EL (cell line): Measurements from ENCODE around the gene STAB1.
"Not testable (repeated sequence)": the region's sequence is repeated elsewhere in the genome, so short reads cannot be mapped to it uniquely, and the experiment has no call there.

Experiments used
- DNase-seq: peaks from one replicate; pipeline ENCODE4 v3.0.0-alpha.2; 2016

STAB1 gene

DNA sequence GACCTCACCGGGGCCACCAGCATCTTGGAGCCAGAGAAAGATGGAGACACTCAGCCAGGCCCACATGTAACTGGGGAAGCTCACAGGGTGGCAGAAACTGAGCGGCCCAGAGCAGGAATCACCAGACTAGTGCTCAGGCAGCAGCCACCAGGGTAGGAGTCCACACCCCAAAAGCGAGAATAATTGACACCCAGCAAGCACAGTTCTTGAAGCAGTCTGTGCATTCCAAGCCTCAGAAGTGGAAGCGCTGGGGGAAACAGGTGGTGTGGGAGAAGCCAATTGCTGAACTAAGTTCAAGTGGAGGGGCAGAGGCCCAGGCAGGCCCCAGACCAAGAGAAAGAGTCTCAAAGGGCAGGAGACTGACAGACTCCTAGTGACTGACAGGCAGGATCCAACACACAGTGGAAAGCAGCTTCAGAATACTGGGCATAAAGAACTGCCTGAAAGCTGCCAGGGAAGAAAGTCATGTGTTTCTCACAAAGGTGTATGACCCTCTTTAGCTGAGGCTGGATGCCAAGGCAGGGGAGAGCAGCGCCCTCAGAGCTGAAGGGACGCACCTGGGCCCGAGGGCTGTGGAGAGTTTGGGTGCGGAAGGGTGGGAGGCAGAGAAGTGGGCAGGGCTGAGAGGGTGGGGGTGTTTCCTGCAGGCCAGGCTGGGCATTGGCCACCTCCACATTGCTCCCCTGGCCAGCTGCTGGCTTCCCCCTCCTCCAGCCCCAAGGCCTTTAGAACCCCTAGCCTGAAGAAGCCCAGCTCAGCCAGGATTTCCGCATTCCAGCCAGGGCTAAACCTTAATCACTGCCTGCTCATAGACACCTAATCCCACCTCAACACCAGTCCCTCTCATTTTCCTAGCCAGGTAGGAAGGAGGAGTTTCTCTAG lies 30.8 kb downstream of the STAB1 start:
- DNase-seq, result no peak

- not testable (repeated sequence) for DNase-seq
Observed at GRCh38 chr3:52526671-52527038, 31.5 kb downstream of the STAB1 start.

GRCh38 chr3:52527039-52527731 lies 32.0 kb downstream of the STAB1 start:
- DNase-seq, result peak; percentile 40

GRCh38 chr3:52527732-52528585 lies 32.8 kb downstream of the STAB1 start:
- DNase-seq, result no peak

DNA sequence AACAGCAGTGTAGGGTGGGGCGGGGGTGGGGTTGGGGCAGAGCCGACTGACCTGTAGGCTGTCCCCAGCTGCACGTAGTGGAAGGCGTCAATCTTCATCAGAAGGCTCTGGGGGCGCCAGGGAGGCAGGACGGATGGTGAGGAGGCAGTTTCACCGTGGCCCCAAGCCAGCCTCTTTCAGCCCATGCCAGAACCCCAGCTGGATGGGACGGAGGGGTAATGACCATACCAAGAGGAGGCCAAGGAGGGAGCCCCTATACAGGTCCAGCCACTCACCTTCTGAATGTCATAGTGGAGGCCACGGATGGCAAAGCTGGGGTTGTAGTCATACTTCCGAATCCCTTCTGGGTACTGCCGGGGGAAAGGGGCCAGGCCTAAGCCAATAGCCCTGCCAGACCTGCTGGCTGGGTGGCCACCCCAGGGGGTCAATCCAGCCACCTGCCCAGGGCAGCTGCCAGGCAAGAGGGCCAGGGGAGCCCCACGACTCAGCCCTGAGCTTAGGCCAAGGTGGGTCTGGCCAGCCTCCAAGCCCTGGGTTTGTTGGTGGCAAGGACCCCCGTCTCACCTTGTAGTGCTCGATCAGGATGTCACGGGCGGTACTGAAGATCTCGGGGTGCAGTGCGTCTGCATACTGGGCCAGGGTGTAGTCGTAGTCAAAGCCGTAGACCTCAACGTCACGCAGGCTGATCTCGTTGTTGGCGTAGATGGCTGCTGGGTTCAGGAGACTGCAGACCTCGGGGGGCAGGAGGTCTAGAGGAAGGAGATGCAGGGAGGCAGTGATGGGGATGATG lies 33.6 kb downstream of the STAB1 start:
- no peak for DNase-seq

- no peak for DNase-seq
Observed at GRCh38 chr3:52529376-52530333, 34.5 kb downstream of the STAB1 start.

- no peak for DNase-seq
Observed at GRCh38 chr3:52530918-52531826, 36.0 kb downstream of the STAB1 start.

DNA sequence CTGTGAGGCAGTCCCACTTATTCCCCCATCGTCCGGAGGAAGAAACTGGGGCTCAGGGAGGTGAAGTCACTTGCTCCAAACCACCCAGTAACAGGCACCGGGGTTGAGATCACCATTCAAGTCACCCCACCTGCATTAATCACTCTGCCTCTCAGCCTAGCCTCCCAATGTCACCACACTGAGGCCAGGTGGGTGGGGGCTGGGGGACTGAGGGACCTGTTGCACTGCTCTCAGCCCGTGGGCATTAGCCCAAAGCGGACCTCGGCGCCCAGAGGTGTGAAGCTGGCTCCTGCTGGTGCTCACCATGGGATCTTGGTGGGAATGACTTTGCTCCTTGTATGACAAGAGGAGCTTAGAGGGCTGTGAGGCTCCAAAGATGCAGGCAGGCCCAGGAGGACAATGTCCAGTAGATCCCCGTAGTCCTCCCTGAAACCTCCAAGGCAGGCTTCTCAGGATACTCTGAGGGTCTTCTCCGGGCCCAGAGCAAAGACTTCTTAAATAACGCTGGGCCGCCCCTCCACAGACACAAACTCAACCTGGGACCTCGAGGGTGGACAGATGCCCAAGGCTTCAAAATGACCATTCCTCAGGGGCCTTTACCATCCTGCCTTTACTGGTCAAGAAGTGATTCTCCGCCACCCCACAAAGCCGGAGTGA lies 36.9 kb downstream of the STAB1 start:
- no peak for DNase-seq

DNA sequence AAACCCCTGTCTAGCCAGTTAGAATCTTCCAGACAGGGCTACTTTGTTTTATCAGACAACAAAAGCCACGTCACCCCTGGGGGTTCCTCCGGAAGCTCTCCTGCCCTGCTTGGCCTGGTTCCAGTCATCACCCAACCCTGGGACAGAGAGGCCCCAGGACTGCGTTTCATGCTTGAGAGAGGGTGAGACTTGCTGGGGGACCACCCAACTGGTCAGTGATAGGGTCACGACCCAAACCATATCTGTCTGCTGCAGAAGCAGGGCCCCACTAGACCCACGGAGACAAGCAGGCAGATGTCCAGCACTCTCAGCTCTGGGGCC lies 37.3 kb downstream of the STAB1 start:
- peak; percentile 74 for DNase-seq

GRCh38 chr3:52532838-52533622 lies 37.9 kb downstream of the STAB1 start:
- DNase-seq, result peak; percentile 26

- peak; percentile 80 for DNase-seq
Observed at GRCh38 chr3:52533623-52534280, 38.6 kb downstream of the STAB1 start, which contains the start of gene NT5DC2. Gene NT5DC2 (minus strand): TSS chr3:52533857. CDS start chr3:52533737, 120 bp downstream.

GRCh38 chr3:52534281-52535183 lies 39.4 kb downstream of the STAB1 start:
- peak; percentile 60 for DNase-seq

DNA sequence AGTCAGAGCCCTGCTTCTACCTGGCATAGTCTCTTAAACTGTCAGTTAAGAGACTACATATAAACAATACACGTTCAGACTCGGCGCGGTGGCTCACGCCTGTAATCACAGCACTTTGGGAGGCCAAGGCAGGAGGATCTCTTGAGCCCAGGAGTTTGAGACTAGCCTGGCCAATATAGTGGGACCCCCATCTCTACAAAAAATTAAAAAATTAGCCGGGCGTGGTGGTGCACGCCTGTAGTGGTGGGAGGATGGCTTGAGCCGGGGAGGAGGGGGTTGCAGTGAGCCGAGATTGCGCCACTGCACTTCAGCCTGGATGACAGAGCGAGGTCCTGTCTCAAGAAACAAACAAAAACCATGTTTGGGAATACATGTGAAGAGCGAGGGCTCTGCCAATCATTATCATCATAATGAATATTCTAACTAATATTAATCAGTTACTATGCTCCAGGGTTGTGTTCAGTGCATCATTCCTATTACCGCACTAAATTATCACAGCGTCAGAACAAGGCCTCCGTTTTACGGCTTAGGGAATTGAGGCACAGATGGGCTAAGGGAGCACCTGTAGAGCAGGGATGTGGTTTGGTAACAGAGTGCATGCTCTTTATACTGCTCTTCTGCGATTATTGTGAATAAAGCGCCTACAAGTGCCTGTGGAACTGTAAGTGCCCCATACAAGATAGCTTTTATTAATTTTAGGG lies 40.4 kb downstream of the STAB1 start:
- DNase-seq, result no peak

DNA sequence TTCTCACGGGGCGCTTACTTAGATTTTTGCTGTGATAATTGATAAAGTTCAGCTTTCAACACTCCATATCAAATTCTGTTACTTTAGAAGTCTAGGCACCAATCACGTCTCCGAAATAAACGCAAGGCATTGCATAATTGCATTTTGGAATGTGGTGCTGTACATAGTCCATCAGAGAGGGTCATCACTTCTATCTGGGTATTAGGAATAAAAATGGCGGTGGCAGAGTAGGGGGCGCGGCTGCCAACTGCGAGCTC lies 40.9 kb downstream of the STAB1 start:
- DNase-seq, result no peak

DNA sequence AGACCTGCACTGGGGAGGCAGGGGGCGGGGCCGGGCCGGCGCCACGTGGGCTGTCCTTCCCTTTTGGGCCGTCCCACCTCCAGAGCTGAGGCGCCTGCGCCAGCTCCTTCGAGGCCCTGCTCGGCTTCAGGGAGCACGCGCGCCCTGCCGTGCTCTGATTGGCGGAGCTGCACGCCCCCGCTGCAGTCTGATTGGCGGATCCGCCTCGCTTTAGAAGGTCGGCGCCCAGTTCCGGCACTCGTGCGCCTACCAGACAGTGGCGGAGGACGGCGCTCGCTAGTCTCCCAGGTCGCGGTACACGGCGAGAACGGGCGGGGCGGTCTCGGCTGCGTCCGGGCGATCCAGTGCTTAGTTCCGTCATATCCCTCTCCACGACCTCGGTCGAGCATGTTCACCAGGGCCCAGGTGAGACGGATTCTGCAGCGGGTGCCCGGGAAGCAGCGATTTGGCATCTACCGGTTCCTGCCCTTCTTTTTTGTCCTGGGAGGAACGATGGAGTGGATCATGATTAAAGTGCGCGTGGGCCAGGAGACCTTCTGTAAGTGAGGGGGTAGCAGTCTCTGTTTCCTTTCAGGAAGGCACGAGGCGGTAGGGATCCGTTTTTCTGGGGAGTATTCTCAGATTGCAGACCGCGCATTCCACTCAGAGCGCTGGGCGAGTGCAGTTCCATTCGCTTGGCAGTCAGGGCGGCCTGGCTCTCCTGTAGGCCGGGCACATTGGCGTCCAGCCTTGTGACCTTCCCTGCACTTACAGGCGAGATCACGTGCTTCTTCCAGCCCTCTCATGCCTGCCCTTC lies 41.4 kb downstream of the STAB1 start, which contains the start of gene UQCC5:
Gene UQCC5 (plus strand): TSS at position 237 of the 796 bp plus-strand sequence. CDS start 151 bp downstream, at position 388.
- DNase-seq, result peak; percentile 98

- no peak for DNase-seq
Observed at GRCh38 chr3:52537165-52537620, 42.1 kb downstream of the STAB1 start.
